HCT116 (cell line): ENCODE measurements around the gene CXorf38. TPM values are rescaled to one million over a fixed set of nuclear protein-coding genes. Genes with fewer than 3 reads are reported as not detected.

Experiments used
- ATAC-seq: fragments of 200-7000 bp; cut with Tn5 transposase; 2 replicates; pipeline ENCODE4 v1.9.1; 2020; ENCODE audit warnings: mild to moderate bottlenecking, moderate library complexity
- BruUV-seq: library from RNA; stranded (reverse); fragments of 400-500 nt; replicated peaks from 2 replicates; lab custom pipeline; 2021; lab: Mats Ljungman, UMichigan
- CTCF ChIA-PET: fragments of 300-600 bp; sonication (Branson Sonifier 250); formaldehyde crosslinking; loops from one replicate; lab custom pipeline; 2021; ENCODE audit warnings: antibody characterized with exemption; lab: Charles Lee
- POLR2A ChIA-PET: fragments of 300-600, 350-600 bp; sonication (Branson Sonifier 250); formaldehyde crosslinking; loops from one replicate; lab custom pipeline; 2021; ENCODE audit warnings: antibody characterized with exemption; lab: Charles Lee
- RAD21 ChIA-PET, 2 experiments: fragments of 300-600 bp; sonication (Branson Sonifier 250); formaldehyde crosslinking; loops; one replicate each; lab custom pipeline; 2023; ENCODE audit warnings: low total read pairs in 2 of 2; ENCODE audit not compliant: uncharacterized antibody in 2 of 2, unreplicated experiment in 2 of 2, low non-redundant PET in 1 of 2; lab: Charles Lee
- DNase-seq: peaks from one replicate; pipeline ENCODE4 v3.0.0-alpha.2; 2010; ENCODE audit warnings: low read depth, low spot score
- H2AFZ ChIP-seq: fragments of 200-600 bp; shearing (Covaris generic), sonication (generic); 2 replicates; pipeline ENCODE4 v1.6.1; 2017; ENCODE audit warnings: low read depth, mixed run types, mixed read lengths, antibody characterized with exemption, low read length; ENCODE audit not compliant: poor library complexity, severe bottlenecking
- H3K27ac ChIP-seq: 2 replicates; pipeline ENCODE4 v1.5.1; 2012; ENCODE audit warnings: low read depth, low read length
- H3K27me3 ChIP-seq: fragments of 200-600 bp; sonication (generic); 2 replicates; pipeline ENCODE4 v1.6.1; 2016; ENCODE audit warnings: mixed run types, low read length, mixed read lengths; ENCODE audit not compliant: insufficient read depth
- H3K36me3 ChIP-seq, 2 experiments: fragments of 200-500 bp in 1 of 2; fragments of 200-600 bp in 1 of 2; sonication (Bioruptor generic) in 1 of 2; sonication (generic) in 1 of 2; 2 replicates each; pipeline versions ENCODE4 v1.5.1 to v1.6.1; 2014 to 2016; ENCODE audit warnings: low read length in 2 of 2, inconsistent platforms in 1 of 2, mixed read lengths in 1 of 2, mixed run types in 1 of 2; ENCODE audit not compliant: insufficient read depth in 2 of 2, control insufficient read depth in 1 of 2
- H3K4me1 ChIP-seq, 2 experiments: fragments of 200-600 bp in 1 of 2; sonication (generic) in 1 of 2; 2 replicates each; pipeline versions ENCODE4 v1.5.1 to v1.6.1; 2012 to 2017; ENCODE audit warnings: low read length in 2 of 2, inconsistent platforms in 1 of 2, mild to moderate bottlenecking in 1 of 2, mixed read lengths in 1 of 2, mixed run types in 1 of 2, moderate library complexity in 1 of 2; ENCODE audit not compliant: insufficient read depth in 2 of 2, control insufficient read depth in 1 of 2
- H3K4me2 ChIP-seq: fragments of 200-600 bp; sonication (generic); 2 replicates; pipeline ENCODE4 v1.6.1; 2017; ENCODE audit warnings: mixed run types, low read length, mixed read lengths
- H3K4me3 ChIP-seq, 2 experiments: fragments of 200-600 bp in 1 of 2; sonication (generic) in 1 of 2; replicated peaks in 1 of 2; 2 replicates each; pipeline ENCODE4 v1.5.1; 2011 to 2016; ENCODE audit warnings: low read length in 2 of 2, control low read depth in 1 of 2, low read depth in 1 of 2, mild to moderate bottlenecking in 1 of 2, mixed read lengths in 1 of 2, mixed run types in 1 of 2
- H3K79me2 ChIP-seq: fragments of 200-600 bp; sonication (generic); 2 replicates; pipeline ENCODE4 v1.6.1; 2017; ENCODE audit warnings: mild to moderate bottlenecking, mixed run types, low read length, moderate library complexity, mixed read lengths; ENCODE audit not compliant: insufficient read depth
- H3K9ac ChIP-seq: fragments of 200-600 bp; sonication (generic); 2 replicates; pipeline ENCODE4 v1.6.1; 2016; ENCODE audit warnings: low read length, mixed read lengths
- H3K9me2 ChIP-seq: fragments of 200-600 bp; sonication (generic), shearing (Covaris generic); 2 replicates; pipeline ENCODE4 v1.6.1; 2017; ENCODE audit warnings: mixed run types, mild to moderate bottlenecking, moderate library complexity; ENCODE audit not compliant: insufficient read depth
- H3K9me3 ChIP-seq, 2 experiments: fragments of 200-500 bp in 1 of 2; fragments of 200-600 bp in 1 of 2; sonication (Bioruptor generic) in 1 of 2; sonication (generic) in 1 of 2; 2 replicates each; pipeline ENCODE4 v1.6.1; 2014 to 2017; ENCODE audit warnings: low read length in 2 of 2, mixed read lengths in 2 of 2, inconsistent platforms in 1 of 2, low read depth in 1 of 2, mild to moderate bottlenecking in 1 of 2, mixed run types in 1 of 2, moderate library complexity in 1 of 2; ENCODE audit not compliant: control insufficient read depth in 1 of 2, insufficient read depth in 1 of 2
- H4K20me1 ChIP-seq: fragments of 200-600 bp; sonication (generic), shearing (Covaris generic); 2 replicates; pipeline ENCODE4 v1.6.1; 2017; ENCODE audit warnings: mixed run types, mild to moderate bottlenecking, moderate library complexity; ENCODE audit not compliant: insufficient read depth
- ATF3 ChIP-seq: IDR thresholded peaks from 2 replicates; pipeline ENCODE4 v1.6.1; 2012
- CBX3 ChIP-seq: IDR thresholded peaks from 2 replicates; pipeline ENCODE4 v1.6.1; 2012; ENCODE audit warnings: low read depth
- EGR1 ChIP-seq: IDR thresholded peaks from 2 replicates; pipeline ENCODE4 v1.6.1; 2012; ENCODE audit warnings: low read depth
- EZH2 ChIP-seq: fragments of 200-600 bp; sonication (generic); IDR thresholded peaks from 2 replicates; pipeline ENCODE4 v1.6.1; 2017; ENCODE audit warnings: antibody characterized with exemption, mixed run types
- FOSL1 ChIP-seq: IDR thresholded peaks from 2 replicates; pipeline ENCODE4 v1.6.1; 2012; ENCODE audit warnings: low read depth
- MAX ChIP-seq: IDR thresholded peaks from 2 replicates; pipeline ENCODE4 v1.6.1; 2012
- POLR2AphosphoS5 ChIP-seq: IDR thresholded peaks from 2 replicates; pipeline ENCODE4 v1.6.1; 2011; ENCODE audit warnings: mild to moderate bottlenecking, low read depth, low read length, moderate library complexity
- RAD21 ChIP-seq: IDR thresholded peaks from 2 replicates; pipeline ENCODE4 v1.6.1; 2012; ENCODE audit warnings: low read depth, mild to moderate bottlenecking
- REST ChIP-seq: IDR thresholded peaks from 2 replicates; pipeline ENCODE4 v1.6.1; 2012; ENCODE audit warnings: low read depth
- SIN3A ChIP-seq: IDR thresholded peaks from 2 replicates; pipeline ENCODE4 v1.6.1; 2012; ENCODE audit warnings: low read depth
- TCF7L2 ChIP-seq: IDR thresholded peaks from 2 replicates; pipeline ENCODE4 v1.7.0; 2011; ENCODE audit warnings: borderline replicate concordance, inconsistent platforms; ENCODE audit not compliant: insufficient read depth, insufficient read length; ENCODE audit errors: extremely low read depth
- YY1 ChIP-seq: IDR thresholded peaks from 2 replicates; pipeline ENCODE4 v1.6.1; 2011; ENCODE audit warnings: low read length, low read depth, moderate library complexity, mild to moderate bottlenecking; ENCODE audit not compliant: insufficient replicate concordance; ENCODE audit errors: extremely low read depth
- ZBTB33 ChIP-seq: IDR thresholded peaks from 2 replicates; pipeline ENCODE4 v1.6.1; 2011; ENCODE audit warnings: mild to moderate bottlenecking, low read length, moderate library complexity; ENCODE audit not compliant: insufficient replicate concordance; ENCODE audit errors: extremely low read depth
- ZNF274 ChIP-seq: fragments of 200-500 bp; sonication (Bioruptor generic); IDR thresholded peaks from 2 replicates; pipeline ENCODE4 v1.6.1; 2014; ENCODE audit warnings: mild to moderate bottlenecking, low read depth, low read length, inconsistent platforms
- intact Hi-C: fragments of 100-400 bp; cut with micrococcal nuclease; formaldehyde crosslinking; loops from 2 replicates; pipeline ENCODE4 v1.10.0; 2022
- total RNA-seq: library from RNA; stranded (reverse); gene quantifications from one replicate; pipeline ENCODE4 v1.2.1, GENCODE V29; 2021; ENCODE audit not compliant: unreplicated experiment

The CXorf38 gene
- total RNA-seq, 1 experiment from 2014 or later: 11.5 TPM

GRCh38 chrX:40607381-40607780 lies 40.0 kb downstream of the CXorf38 start:
- H3K4me1 ChIP-seq: no peaks in the 10 kb centered on the region
- H3K36me3 ChIP-seq: no peaks in the 10 kb centered on the region
- no TSS peak for BruUV-seq
- no peak for ATAC-seq
- no peak for DNase-seq
- no peak overlapping the region for H3K4me3 ChIP-seq
- H3K79me2 ChIP-seq: no peaks in the 10 kb centered on the region
- H3K27ac ChIP-seq: no peak overlapping the region
- no peak for TF ChIP-seq EGR1
- TF ChIP-seq RAD21: no peak
- no peak for TF ChIP-seq POLR2AphosphoS5
- TF ChIP-seq CBX3: no peak
- TF ChIP-seq ATF3: no peak
- TF ChIP-seq MAX: no peak
- TF ChIP-seq SIN3A: no peak
- no peak for TF ChIP-seq ZNF274
- no peak for TF ChIP-seq YY1
- no peak for TF ChIP-seq FOSL1
- no peaks in the 10 kb centered on the region for H3K27me3 ChIP-seq
- H3K9me3 ChIP-seq: no peaks in the 10 kb centered on the region
- ChIA-PET CTCF (no interaction called here), POLR2A (no interaction called here), RAD21 (no interaction called here)
- H2AFZ ChIP-seq: no peak overlapping the region
- H3K9me2 ChIP-seq: no peaks in the 10 kb centered on the region
- no peak overlapping the region for H3K4me2 ChIP-seq
- no peaks in the 10 kb centered on the region for H4K20me1 ChIP-seq
- intact Hi-C loops: no loop called here
- H3K9ac ChIP-seq: no peak overlapping the region

- intact Hi-C loops: no loop called here
- Histone ChIP-seq H3K9me3 (no peaks in the 10 kb centered on the region), H2AFZ (no peak overlapping the region), H3K4me1 (no peaks in the 10 kb centered on the region), H3K9me2 (no peaks in the 10 kb centered on the region), H3K4me2 (no peak overlapping the region), H3K27me3 (no peaks in the 10 kb centered on the region), H4K20me1 (no peaks in the 10 kb centered on the region), H3K9ac (no peak overlapping the region), H3K36me3 (peaks cover 0 to 3% of the 10 kb centered on the region in 2 experiments; a peak in 1 of 4 replicates), H3K27ac (no peak overlapping the region), H3K79me2 (no peaks in the 10 kb centered on the region), H3K4me3 (no peak overlapping the region)
- RAD21 ChIA-PET: no interaction called here
- no TSS peak for BruUV-seq
- POLR2A ChIA-PET: no interaction called here
- CTCF ChIA-PET: no interaction called here
- no peak for ATAC-seq
- DNase-seq: no peak
- TF ChIP-seq SIN3A (no peak), TCF7L2 (no peak), ATF3 (no peak), RAD21 (no peak), REST (no peak), ZBTB33 (no peak), EZH2 (no peak)
Observed at GRCh38 chrX:40603446-40603845, 43.9 kb downstream of the CXorf38 start.
